K562 (cell line): ENCODE data around the gene MBP. TPM values are rescaled to one million over a fixed set of nuclear protein-coding genes. Genes with fewer than 3 reads are reported as not detected.

Source experiments
- ATAC-seq: fragments of 200-7000 bp; cut with Tn5 transposase; 3 replicates; pipeline ENCODE4 v1.9.1; 2020; ENCODE audit warnings: moderate library complexity
- BruUV-seq: library from RNA; stranded (reverse); fragments of 400-500 nt; replicated peaks from 2 replicates; lab custom pipeline; 2021; lab: Mats Ljungman, UMichigan
- CTCF ChIA-PET: fragments of 300-600 bp; formaldehyde crosslinking; extraction: SDS; loops from one replicate; lab custom pipeline; 2021; ENCODE audit warnings: low intra/inter-chr PET ratio; lab: Yijun Ruan, JAX
- POLR2A ChIA-PET: fragments of 300-600, 350-650 bp; sonication (Branson Sonifier 250); formaldehyde crosslinking; extraction: SDS; loops from one replicate; lab custom pipeline; 2021; ENCODE audit warnings: antibody characterized with exemption, inconsistent platforms; lab: Yijun Ruan, JAX
- DNase-seq, 4 experiments: peaks; one replicate each; pipeline versions ENCODE4 v3.0.0 to v3.0.0-alpha.2; 2011 to 2018; ENCODE audit warnings: low spot score in 3 of 4, mixed read lengths in 3 of 4; ENCODE audit errors: extremely low read depth in 1 of 4
- FAIRE-seq: peaks from 2 replicates; lab custom pipeline; 2011; peaks lifted over from hg19 to GRCh38; lab: Jason Lieb, UNC
- H2AFZ ChIP-seq: 2 replicates; pipeline ENCODE4 v1.6.0; 2011; ENCODE audit warnings: low read depth, low read length, control low read depth, inconsistent platforms
- H3K27ac ChIP-seq: fragments of 200-600 bp; 3 replicates; pipeline ENCODE4 v1.8.0; 2011; ENCODE audit warnings: low read depth, mild to moderate bottlenecking, control low read depth, inconsistent platforms, low read length, moderate library complexity, mixed read lengths; ENCODE audit errors: extremely low read depth
- H3K27me3 ChIP-seq, 2 experiments: fragments of 300-600 bp in 1 of 2; 2 replicates in 1 of 2; 3 replicates in 1 of 2; pipeline versions ENCODE4 v1.6.0 to v1.8.0; 2011; ENCODE audit warnings: inconsistent platforms in 2 of 2, low read length in 2 of 2, mild to moderate bottlenecking in 1 of 2, mixed read lengths in 1 of 2, moderate library complexity in 1 of 2; ENCODE audit not compliant: control insufficient read depth in 2 of 2, insufficient read depth in 2 of 2
- H3K36me3 ChIP-seq: fragments of 300-600 bp; 3 replicates; pipeline ENCODE4 v1.8.0; 2011; ENCODE audit warnings: mild to moderate bottlenecking, low read length, inconsistent platforms; ENCODE audit not compliant: control insufficient read depth, insufficient read depth
- H3K4me1 ChIP-seq, 2 experiments: fragments of 200-600 bp in 1 of 2; replicated peaks in 1 of 2; 2 replicates in 1 of 2; 3 replicates in 1 of 2; pipeline versions ENCODE4 v1.5.1 to v1.8.0; 2011; ENCODE audit warnings: inconsistent platforms in 2 of 2, low read length in 2 of 2, mild to moderate bottlenecking in 1 of 2, mixed read lengths in 1 of 2, moderate library complexity in 1 of 2; ENCODE audit not compliant: control insufficient read depth in 2 of 2, insufficient read depth in 2 of 2
- H3K4me2 ChIP-seq: 2 replicates; pipeline ENCODE4 v1.6.1; 2011; ENCODE audit warnings: low read length, control low read depth, inconsistent platforms, mixed read lengths; ENCODE audit not compliant: insufficient read depth
- H3K4me3 ChIP-seq: fragments of 200-600 bp; sonication (generic), shearing (Covaris generic); 2 replicates; pipeline ENCODE4 v1.5.1; 2016; ENCODE audit warnings: control low read depth, inconsistent platforms
- H3K79me2 ChIP-seq: fragments of 200-600 bp; 3 replicates; pipeline ENCODE4 v1.8.0; 2011; ENCODE audit warnings: low read length, inconsistent platforms; ENCODE audit not compliant: control insufficient read depth, insufficient read depth
- H3K9ac ChIP-seq, 2 experiments: 2 replicates each; pipeline versions ENCODE4 v1.6.0 to v1.6.1; 2011; ENCODE audit warnings: low read depth in 2 of 2, low read length in 2 of 2, control low read depth in 1 of 2, inconsistent platforms in 1 of 2, mild to moderate bottlenecking in 1 of 2, mixed read lengths in 1 of 2; ENCODE audit not compliant: insufficient read depth in 1 of 2
- H3K9me1 ChIP-seq: one replicate; pipeline ENCODE4 v1.6.0; 2011; ENCODE audit warnings: inconsistent platforms, mild to moderate bottlenecking, low read length, moderate library complexity; ENCODE audit not compliant: control insufficient read depth, insufficient read depth
- H3K9me3 ChIP-seq: replicated peaks from 2 replicates; pipeline ENCODE4 v1.5.1; 2011; ENCODE audit warnings: low read depth, low read length, inconsistent platforms; ENCODE audit not compliant: control insufficient read depth, insufficient read depth
- H4K20me1 ChIP-seq: replicated peaks from 2 replicates; pipeline ENCODE4 v1.6.1; 2011; ENCODE audit warnings: low read length, inconsistent platforms, mixed read lengths; ENCODE audit not compliant: control insufficient read depth, insufficient read depth
- ARID2 ChIP-seq: fragments of 450-650 bp; IDR thresholded peaks from 2 replicates; pipeline ENCODE4 v1.6.1; 2017; ENCODE audit warnings: antibody characterized with exemption, mild to moderate bottlenecking
- BRD9 ChIP-seq: fragments of 450-650 bp; IDR thresholded peaks from 2 replicates; pipeline ENCODE4 v1.6.1; 2018; ENCODE audit warnings: low read depth; ENCODE audit not compliant: partially characterized antibody
- CCAR2 ChIP-seq: fragments of 200-400 bp; formaldehyde crosslinking; IDR thresholded peaks from 2 replicates; pipeline ENCODE4 v1.6.1; 2017; ENCODE audit warnings: mild to moderate bottlenecking, low read depth, low read length
- GTF2A2 ChIP-seq: IDR thresholded peaks from 2 replicates; pipeline ENCODE4 v1.6.1; 2016; ENCODE audit warnings: mild to moderate bottlenecking, missing genetic modification characterization, missing compliant biosample characterization
- IRF2 ChIP-seq: sonication (generic); formaldehyde crosslinking; IDR thresholded peaks from 2 replicates; pipeline ENCODE4 v1.8.1; 2022; ENCODE audit warnings: mild to moderate bottlenecking, missing genetic modification reagents
- SMARCE1 ChIP-seq: fragments of 450-650 bp; IDR thresholded peaks from 2 replicates; pipeline ENCODE4 v1.7.1; 2016; ENCODE audit warnings: mild to moderate bottlenecking
- ZBTB33 ChIP-seq: sonication (generic); formaldehyde crosslinking; IDR thresholded peaks from 2 replicates; pipeline ENCODE4 v1.8.1; 2023; ENCODE audit warnings: mild to moderate bottlenecking, missing genetic modification reagents
- ZNF124 ChIP-seq: sonication (generic); formaldehyde crosslinking; IDR thresholded peaks from 2 replicates; pipeline ENCODE4 v1.8.1; 2022; ENCODE audit warnings: missing genetic modification reagents
- ZNF239 ChIP-seq: fragments of 250-450 bp; sonication (Bioruptor Pico); IDR thresholded peaks from 2 replicates; pipeline ENCODE4 v1.4.0; 2020; ENCODE audit warnings: mild to moderate bottlenecking
- WGBS: fragments of 100-300 bp; shearing (Covaris generic); methylation state at CpG from one replicate; pipeline ENCODE4 v1.1.6; 2016; ENCODE audit warnings: low coverage, mixed read lengths; ENCODE audit not compliant: insufficient coverage; ENCODE audit errors: missing lambda C conversion rate; 5-methylcytosine and 5-hydroxymethylcytosine counted together
- in situ Hi-C: fragments of 300-500 bp; cut with MboI; formaldehyde crosslinking; loops from 4 replicates; pipeline ENCODE4 v1.15.0; 2018; ENCODE audit warnings: inconsistent platforms, mixed read lengths
- intact Hi-C: fragments of 100-400 bp; cut with micrococcal nuclease; formaldehyde crosslinking; loops from 2 replicates; pipeline ENCODE4 v1.14.2; 2022
- polyA plus RNA-seq, 8 experiments: library from polyadenylated mRNA; depleted of rRNA in 4 of 8; stranded (reverse) in 5 of 8; unstranded in 3 of 8; fragments of >200 nt; fragmentation: Nextera tagmentation in 2 of 8; fragmentation: Illumina TruSeq in 1 of 8; extraction: Ambion mirVana in 2 of 8; extraction: Trizol in 1 of 8; gene quantifications; 2 replicates each; pipeline versions ENCODE4 v1.2.1 to v1.2.3, GENCODE V29; 2011 to 2014; ENCODE audit warnings: inconsistent platforms in 1 of 8, missing spikeins in 1 of 8
- total RNA-seq, 7 experiments: library from RNA; depleted of rRNA in 6 of 7; stranded (reverse); fragments of >200 nt in 6 of 7; fragmentation: Illumina TruSeq in 2 of 7; extraction: Trizol in 2 of 7; gene quantifications; 2 replicates each; pipeline versions ENCODE4 v1.2.1 to v1.2.3, GENCODE V29; 2011 to 2021; ENCODE audit warnings: low replicate concordance in 1 of 7
- TF ChIP-seq, protein P1 (sequence below): sonication (generic); formaldehyde crosslinking; IDR thresholded peaks from 2 replicates; pipeline ENCODE4 v1.8.0; 2022; ENCODE audit warnings: mild to moderate bottlenecking, missing genetic modification reagents
- TF ChIP-seq, protein P2 (sequence below): fragments of 450-650 bp; IDR thresholded peaks from 2 replicates; pipeline ENCODE4 v1.6.1; 2016

Gene MBP
- total and polyA plus RNA-seq, 9 of the 15 experiments (the other 6 are each of a cell fraction or from before 2014, with no cell fraction given), result 0.09 TPM; not detected in 8

DNA sequence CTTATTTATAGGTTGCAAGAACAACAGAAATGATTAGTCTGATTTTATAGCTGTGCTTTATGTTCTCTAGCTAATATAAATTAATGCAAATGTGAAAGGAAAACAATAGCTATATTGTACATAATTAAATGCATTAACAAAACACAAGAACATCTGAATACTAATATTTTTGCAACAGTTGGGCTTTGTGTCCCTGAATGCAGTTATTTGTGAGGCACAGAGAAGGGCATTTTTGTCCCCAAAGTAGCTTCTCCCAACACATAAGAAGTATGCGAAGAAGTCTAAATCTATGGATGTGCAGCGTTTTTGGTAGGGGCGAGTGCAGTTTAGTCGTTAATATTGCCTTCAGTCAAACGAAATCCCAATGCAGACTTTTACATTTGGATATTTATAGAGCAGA is 110.0 kb downstream of the MBP start:
- H4K20me1 ChIP-seq, result no peaks in the 10 kb centered on the region
- H3K4me1 ChIP-seq, result no peaks in the 10 kb centered on the region; a peak in 1 of 5 replicates
- no peak overlapping the region for H3K4me3 ChIP-seq
- H3K9me1 ChIP-seq, result no peaks in the 10 kb centered on the region
- peaks cover 2 to 30% of the 10 kb centered on the region in 2 experiments; a peak in 3 of 5 replicates for H3K27me3 ChIP-seq
- H3K4me2 ChIP-seq, result no peak overlapping the region
- H3K9me3 ChIP-seq, result no peaks in the 10 kb centered on the region
- in situ Hi-C loops, result no loop called here
- BruUV-seq, result no TSS peak
- CTCF ChIA-PET, result no interaction called here
- no peak overlapping the region for H3K9ac ChIP-seq
- no peak overlapping the region for H2AFZ ChIP-seq
- DNase-seq (no peak), FAIRE-seq (no peak), ATAC-seq (no peak)
- H3K36me3 ChIP-seq, result no peaks in the 10 kb centered on the region
- H3K79me2 ChIP-seq, result no peaks in the 10 kb centered on the region
- POLR2A ChIA-PET, result no interaction called here
- intact Hi-C loops, result no loop called here
- WGBS, result 8% methylated on average over 5 of the region's 5 CpGs
- no peak overlapping the region for H3K27ac ChIP-seq
- TF ChIP-seq, protein P1, sequence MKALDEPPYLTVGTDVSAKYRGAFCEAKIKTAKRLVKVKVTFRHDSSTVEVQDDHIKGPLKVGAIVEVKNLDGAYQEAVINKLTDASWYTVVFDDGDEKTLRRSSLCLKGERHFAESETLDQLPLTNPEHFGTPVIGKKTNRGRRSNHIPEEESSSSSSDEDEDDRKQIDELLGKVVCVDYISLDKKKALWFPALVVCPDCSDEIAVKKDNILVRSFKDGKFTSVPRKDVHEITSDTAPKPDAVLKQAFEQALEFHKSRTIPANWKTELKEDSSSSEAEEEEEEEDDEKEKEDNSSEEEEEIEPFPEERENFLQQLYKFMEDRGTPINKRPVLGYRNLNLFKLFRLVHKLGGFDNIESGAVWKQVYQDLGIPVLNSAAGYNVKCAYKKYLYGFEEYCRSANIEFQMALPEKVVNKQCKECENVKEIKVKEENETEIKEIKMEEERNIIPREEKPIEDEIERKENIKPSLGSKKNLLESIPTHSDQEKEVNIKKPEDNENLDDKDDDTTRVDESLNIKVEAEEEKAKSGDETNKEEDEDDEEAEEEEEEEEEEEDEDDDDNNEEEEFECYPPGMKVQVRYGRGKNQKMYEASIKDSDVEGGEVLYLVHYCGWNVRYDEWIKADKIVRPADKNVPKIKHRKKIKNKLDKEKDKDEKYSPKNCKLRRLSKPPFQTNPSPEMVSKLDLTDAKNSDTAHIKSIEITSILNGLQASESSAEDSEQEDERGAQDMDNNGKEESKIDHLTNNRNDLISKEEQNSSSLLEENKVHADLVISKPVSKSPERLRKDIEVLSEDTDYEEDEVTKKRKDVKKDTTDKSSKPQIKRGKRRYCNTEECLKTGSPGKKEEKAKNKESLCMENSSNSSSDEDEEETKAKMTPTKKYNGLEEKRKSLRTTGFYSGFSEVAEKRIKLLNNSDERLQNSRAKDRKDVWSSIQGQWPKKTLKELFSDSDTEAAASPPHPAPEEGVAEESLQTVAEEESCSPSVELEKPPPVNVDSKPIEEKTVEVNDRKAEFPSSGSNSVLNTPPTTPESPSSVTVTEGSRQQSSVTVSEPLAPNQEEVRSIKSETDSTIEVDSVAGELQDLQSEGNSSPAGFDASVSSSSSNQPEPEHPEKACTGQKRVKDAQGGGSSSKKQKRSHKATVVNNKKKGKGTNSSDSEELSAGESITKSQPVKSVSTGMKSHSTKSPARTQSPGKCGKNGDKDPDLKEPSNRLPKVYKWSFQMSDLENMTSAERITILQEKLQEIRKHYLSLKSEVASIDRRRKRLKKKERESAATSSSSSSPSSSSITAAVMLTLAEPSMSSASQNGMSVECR (CRISPR knock-in tag), result no peak
- TF ChIP-seq, protein P2, sequence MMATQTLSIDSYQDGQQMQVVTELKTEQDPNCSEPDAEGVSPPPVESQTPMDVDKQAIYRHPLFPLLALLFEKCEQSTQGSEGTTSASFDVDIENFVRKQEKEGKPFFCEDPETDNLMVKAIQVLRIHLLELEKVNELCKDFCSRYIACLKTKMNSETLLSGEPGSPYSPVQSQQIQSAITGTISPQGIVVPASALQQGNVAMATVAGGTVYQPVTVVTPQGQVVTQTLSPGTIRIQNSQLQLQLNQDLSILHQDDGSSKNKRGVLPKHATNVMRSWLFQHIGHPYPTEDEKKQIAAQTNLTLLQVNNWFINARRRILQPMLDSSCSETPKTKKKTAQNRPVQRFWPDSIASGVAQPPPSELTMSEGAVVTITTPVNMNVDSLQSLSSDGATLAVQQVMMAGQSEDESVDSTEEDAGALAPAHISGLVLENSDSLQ, result no peak
- TF ChIP-seq IRF2, result no peak
- no peak for TF ChIP-seq ARID2
- no peak for TF ChIP-seq CCAR2
- no peak for TF ChIP-seq GTF2A2 (tag)
- TF ChIP-seq BRD9, result no peak
- TF ChIP-seq ZNF239 (CRISPR knock-in tag), result no peak
- TF ChIP-seq SMARCE1, result no peak
- TF ChIP-seq ZNF124, result no peak
- TF ChIP-seq ZBTB33 (CRISPR knock-in tag), result no peak
